WI38 (cell line): ENCODE measurements around the gene CNST.

Source experiments
- H3K4me3 ChIP-seq: 2 replicates; pipeline ENCODE4 v1.5.1; 2011; ENCODE audit warnings: low read depth, mild to moderate bottlenecking, control low read depth, low read length
- CTCF ChIP-seq: IDR thresholded peaks from 2 replicates; pipeline ENCODE4 v1.5.1; 2012; ENCODE audit warnings: low read depth, mild to moderate bottlenecking, control low read depth, low read length

CNST gene

GRCh38 chr1:246609632-246610031, 43.4 kb downstream of the CNST start:
- no peak overlapping the region for H3K4me3 ChIP-seq
- TF ChIP-seq CTCF = no peak

GRCh38 chr1:246613096-246613758, 47.0 kb downstream of the CNST start:
- H3K4me3 ChIP-seq = no peak overlapping the region
- no peak for TF ChIP-seq CTCF

- TF ChIP-seq CTCF = no peak
- H3K4me3 ChIP-seq = no peak overlapping the region
Measured at GRCh38 chr1:246617156-246617555, 50.9 kb downstream of the CNST start.

GRCh38 chr1:246617768-246618167, 51.5 kb downstream of the CNST start:
- no peak for TF ChIP-seq CTCF
- H3K4me3 ChIP-seq = no peak overlapping the region

- H3K4me3 ChIP-seq = no peak overlapping the region
- TF ChIP-seq CTCF = no peak
Measured at GRCh38 chr1:246618240-246618808, 52.1 kb downstream of the CNST start.

- H3K4me3 ChIP-seq = no peak overlapping the region
- no peak for TF ChIP-seq CTCF
Measured at GRCh38 chr1:246622035-246622652, 55.9 kb downstream of the CNST start.

GRCh38 chr1:246624091-246624490, 57.8 kb downstream of the CNST start:
- no peak for TF ChIP-seq CTCF
- no peak overlapping the region for H3K4me3 ChIP-seq
